ENCODE results near the gene FADS2. TPM values are rescaled to one million over a fixed set of nuclear protein-coding genes. Genes with fewer than 3 reads are reported as not detected.

The FADS2 gene
- total RNA-seq, 1 experiment from 2014 or later = 246 TPM

- Histone ChIP-seq H4K20me1 (ENCODE audit: low read length) (no peaks in the 10 kb centered on the region), H2AFZ (ENCODE audit: low read length) (no peak overlapping the region), H3K79me2 (ENCODE audit: low read length) (no peaks in the 10 kb centered on the region), H3K36me3 (ENCODE audit: low read depth, low read length) (no peaks in the 10 kb centered on the region), H3K4me2 (ENCODE audit: low read length) (no peak overlapping the region), H3F3A (ENCODE audit: low read length, unreplicated experiment) (no peaks in the 10 kb centered on the region), H3K27ac (ENCODE audit: low read length) (no peak overlapping the region), H3K9ac (ENCODE audit: low read length) (no peak overlapping the region), H3K9me3 (ENCODE audit: low read length) (no peaks in the 10 kb centered on the region), H3K4me3 (ENCODE audit: low read length) (no peak overlapping the region), H3K27me3 (ENCODE audit: low read length) (peaks cover 3% of the 10 kb centered on the region; the same call in 1 of the 2 replicates), H3K4me1 (ENCODE audit: insufficient read depth, low read length) (no peaks in the 10 kb centered on the region), H3K9me2 (replicated peaks; ENCODE audit: low read length) (no peaks in the 10 kb centered on the region)
- no peak for TF ChIP-seq EZH2phosphoT487 (IDR thresholded peaks at IDR 0.05; ENCODE audit: borderline replicate concordance, low read length)
- TF ChIP-seq, protein P1, sequence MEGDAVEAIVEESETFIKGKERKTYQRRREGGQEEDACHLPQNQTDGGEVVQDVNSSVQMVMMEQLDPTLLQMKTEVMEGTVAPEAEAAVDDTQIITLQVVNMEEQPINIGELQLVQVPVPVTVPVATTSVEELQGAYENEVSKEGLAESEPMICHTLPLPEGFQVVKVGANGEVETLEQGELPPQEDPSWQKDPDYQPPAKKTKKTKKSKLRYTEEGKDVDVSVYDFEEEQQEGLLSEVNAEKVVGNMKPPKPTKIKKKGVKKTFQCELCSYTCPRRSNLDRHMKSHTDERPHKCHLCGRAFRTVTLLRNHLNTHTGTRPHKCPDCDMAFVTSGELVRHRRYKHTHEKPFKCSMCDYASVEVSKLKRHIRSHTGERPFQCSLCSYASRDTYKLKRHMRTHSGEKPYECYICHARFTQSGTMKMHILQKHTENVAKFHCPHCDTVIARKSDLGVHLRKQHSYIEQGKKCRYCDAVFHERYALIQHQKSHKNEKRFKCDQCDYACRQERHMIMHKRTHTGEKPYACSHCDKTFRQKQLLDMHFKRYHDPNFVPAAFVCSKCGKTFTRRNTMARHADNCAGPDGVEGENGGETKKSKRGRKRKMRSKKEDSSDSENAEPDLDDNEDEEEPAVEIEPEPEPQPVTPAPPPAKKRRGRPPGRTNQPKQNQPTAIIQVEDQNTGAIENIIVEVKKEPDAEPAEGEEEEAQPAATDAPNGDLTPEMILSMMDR (conservative IDR thresholded peaks at IDR 0.05; ENCODE audit: low read depth, low read length) = no peak
- no peak for TF ChIP-seq EZH2 (IDR thresholded peaks at IDR 0.05; ENCODE audit: low read length, unreplicated experiment)
- no TSS peak for BruUV-seq (replicated peaks)
- intact Hi-C loops (cut with micrococcal nuclease) = no loop called here
- ChIA-PET CTCF (interaction anchor here (1.0 kb wide), 1 partner anchor 156 kb away, joined by 4 read pairs; no protein-coding TSS in a partner anchor), POLR2A (ENCODE audit: unreplicated experiment) (no interaction called here)
- DNase-seq (no peak), ATAC-seq (no peak)
Observed at GRCh38 chr11:61912991-61913698, 85.0 kb downstream of the FADS2 start.

- intact Hi-C loops (cut with micrococcal nuclease) = no loop called here
- no peak overlapping the region for H3K4me2 ChIP-seq (ENCODE audit: low read length)
- no peak overlapping the region for H3K4me3 ChIP-seq (ENCODE audit: low read length)
Observed at GRCh38 chr11:61913699-61914395, 85.7 kb downstream of the FADS2 start.

More at GRCh38 chr11:61913699-61914395, 85.7 kb downstream of the FADS2 start:
- ATAC-seq (no peak), DNase-seq (no peak)
- ChIA-PET POLR2A (ENCODE audit: unreplicated experiment) (no interaction called here), CTCF (interaction anchor here (1.0 kb wide), 1 partner anchor 155 kb away, joined by 4 read pairs; no protein-coding TSS in a partner anchor)
- no peaks in the 10 kb centered on the region for H3F3A ChIP-seq (ENCODE audit: low read length, unreplicated experiment)
- peaks cover 9% of the 10 kb centered on the region; the same call in 1 of the 2 replicates for H3K27me3 ChIP-seq (ENCODE audit: low read length)
- H3K27ac ChIP-seq (ENCODE audit: low read length) = no peak overlapping the region
- H3K36me3 ChIP-seq (ENCODE audit: low read depth, low read length) = no peaks in the 10 kb centered on the region
- H4K20me1 ChIP-seq (ENCODE audit: low read length) = no peaks in the 10 kb centered on the region
- no peaks in the 10 kb centered on the region for H3K9me3 ChIP-seq (ENCODE audit: low read length)
- no peak overlapping the region for H3K9ac ChIP-seq (ENCODE audit: low read length)
- H3K79me2 ChIP-seq (ENCODE audit: low read length) = no peaks in the 10 kb centered on the region
- no peak for TF ChIP-seq EZH2 (IDR thresholded peaks at IDR 0.05; ENCODE audit: low read length, unreplicated experiment)
- TF ChIP-seq EZH2phosphoT487 (IDR thresholded peaks at IDR 0.05; ENCODE audit: borderline replicate concordance, low read length) = no peak
- TF ChIP-seq, protein P1 (conservative IDR thresholded peaks at IDR 0.05; ENCODE audit: low read depth, low read length) = no peak
- H2AFZ ChIP-seq (ENCODE audit: low read length) = no peak overlapping the region
- no TSS peak for BruUV-seq (replicated peaks)
- no peaks in the 10 kb centered on the region for H3K4me1 ChIP-seq (ENCODE audit: insufficient read depth, low read length)
- no peaks in the 10 kb centered on the region for H3K9me2 ChIP-seq (replicated peaks; ENCODE audit: low read length)
